ENCODE results near the gene ADGRA1. TPM values are rescaled to one million over a fixed set of nuclear protein-coding genes. Genes with fewer than 3 reads are reported as not detected.

The ADGRA1 gene
- total RNA-seq, 2 experiments from 2014 or later, result not detected

DNA sequence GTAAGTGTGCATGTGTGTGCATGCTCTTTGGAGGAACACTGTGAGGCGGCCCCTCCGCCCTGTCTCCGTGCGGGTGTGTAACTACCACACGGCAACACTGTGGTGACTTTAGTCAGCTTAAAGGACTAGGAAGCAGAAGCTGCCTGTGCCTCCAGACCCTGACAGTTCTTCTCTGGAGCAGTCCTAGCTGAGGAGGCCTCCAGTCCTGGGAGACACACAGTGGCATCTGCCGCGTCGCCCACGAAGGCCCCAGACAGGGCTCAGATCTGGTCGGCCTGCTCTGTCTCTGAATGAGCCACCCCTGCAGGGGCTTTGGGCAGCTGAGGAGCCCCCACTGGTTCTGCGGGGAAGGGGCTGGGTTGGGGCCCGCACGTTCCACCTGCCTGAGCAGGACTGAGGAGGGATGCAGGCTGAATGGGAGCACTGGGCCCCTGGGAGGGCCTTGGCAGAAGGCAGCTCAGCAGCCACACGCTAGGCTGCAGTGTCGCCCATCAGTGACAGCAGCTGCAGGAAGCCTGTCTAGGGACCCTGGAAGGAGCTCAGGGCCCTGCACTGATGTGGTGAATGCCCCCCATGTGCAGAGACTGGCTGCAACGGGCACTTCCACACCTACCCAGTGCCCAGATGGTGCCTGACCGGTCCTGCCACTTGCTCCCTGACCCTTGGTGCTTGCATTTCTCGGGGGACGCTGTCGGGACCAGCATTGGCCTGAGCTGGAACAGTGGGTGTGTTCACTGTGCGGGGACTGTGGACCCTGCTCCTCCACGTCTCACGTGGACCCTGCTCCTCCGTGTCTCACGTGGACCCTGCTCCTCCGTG, 45.0 kb downstream of the ADGRA1 start:
- Histone ChIP-seq H3K79me2 (ENCODE audit: insufficient read depth, low read depth, low read length) (no peaks in the 10 kb centered on the region), H3K36me3 (ENCODE audit: insufficient read depth, low read length) (no peaks in the 10 kb centered on the region), H3K4me2 (ENCODE audit: low read length) (no peak overlapping the region), H3K9me2 (ENCODE audit: insufficient read depth, low read length) (no peaks in the 10 kb centered on the region), H2AFZ (ENCODE audit: low read length) (no peak overlapping the region), H3K4me1 (ENCODE audit: insufficient read depth, low read length, poor library complexity, severe bottlenecking) (peaks cover 27% of the 10 kb centered on the region), H3K4me3 (ENCODE audit: low read depth, low read length, poor library complexity, severe bottlenecking) (no peak overlapping the region), H4K20me1 (ENCODE audit: insufficient read depth, low read length) (no peaks in the 10 kb centered on the region), H3K9me3 (ENCODE audit: low read length) (no peaks in the 10 kb centered on the region), H3K27ac (ENCODE audit: low read depth, low read length, poor library complexity, severe bottlenecking) (no peak overlapping the region)
- ChIA-PET CTCF (ENCODE audit: unreplicated experiment) (interaction anchor here (0.6 kb wide), 1 partner anchor 31 kb away, joined by 3 read pairs; no protein-coding TSS in a partner anchor), POLR2A (no interaction called here)
- no TSS peak for BruUV-seq (replicated peaks)
- peak; percentile 21 for DNase-seq (ENCODE audit: low spot score)
- intact Hi-C loops (cut with micrococcal nuclease; ENCODE audit: unreplicated experiment), result no loop called here
- TF ChIP-seq, protein P1, sequence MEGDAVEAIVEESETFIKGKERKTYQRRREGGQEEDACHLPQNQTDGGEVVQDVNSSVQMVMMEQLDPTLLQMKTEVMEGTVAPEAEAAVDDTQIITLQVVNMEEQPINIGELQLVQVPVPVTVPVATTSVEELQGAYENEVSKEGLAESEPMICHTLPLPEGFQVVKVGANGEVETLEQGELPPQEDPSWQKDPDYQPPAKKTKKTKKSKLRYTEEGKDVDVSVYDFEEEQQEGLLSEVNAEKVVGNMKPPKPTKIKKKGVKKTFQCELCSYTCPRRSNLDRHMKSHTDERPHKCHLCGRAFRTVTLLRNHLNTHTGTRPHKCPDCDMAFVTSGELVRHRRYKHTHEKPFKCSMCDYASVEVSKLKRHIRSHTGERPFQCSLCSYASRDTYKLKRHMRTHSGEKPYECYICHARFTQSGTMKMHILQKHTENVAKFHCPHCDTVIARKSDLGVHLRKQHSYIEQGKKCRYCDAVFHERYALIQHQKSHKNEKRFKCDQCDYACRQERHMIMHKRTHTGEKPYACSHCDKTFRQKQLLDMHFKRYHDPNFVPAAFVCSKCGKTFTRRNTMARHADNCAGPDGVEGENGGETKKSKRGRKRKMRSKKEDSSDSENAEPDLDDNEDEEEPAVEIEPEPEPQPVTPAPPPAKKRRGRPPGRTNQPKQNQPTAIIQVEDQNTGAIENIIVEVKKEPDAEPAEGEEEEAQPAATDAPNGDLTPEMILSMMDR (conservative IDR thresholded peaks at IDR 0.05; ENCODE audit: low read length), result no peak
- TF ChIP-seq EZH2phosphoT487 (IDR thresholded peaks at IDR 0.05; ENCODE audit: borderline replicate concordance, low read depth, low read length), result no peak

DNA sequence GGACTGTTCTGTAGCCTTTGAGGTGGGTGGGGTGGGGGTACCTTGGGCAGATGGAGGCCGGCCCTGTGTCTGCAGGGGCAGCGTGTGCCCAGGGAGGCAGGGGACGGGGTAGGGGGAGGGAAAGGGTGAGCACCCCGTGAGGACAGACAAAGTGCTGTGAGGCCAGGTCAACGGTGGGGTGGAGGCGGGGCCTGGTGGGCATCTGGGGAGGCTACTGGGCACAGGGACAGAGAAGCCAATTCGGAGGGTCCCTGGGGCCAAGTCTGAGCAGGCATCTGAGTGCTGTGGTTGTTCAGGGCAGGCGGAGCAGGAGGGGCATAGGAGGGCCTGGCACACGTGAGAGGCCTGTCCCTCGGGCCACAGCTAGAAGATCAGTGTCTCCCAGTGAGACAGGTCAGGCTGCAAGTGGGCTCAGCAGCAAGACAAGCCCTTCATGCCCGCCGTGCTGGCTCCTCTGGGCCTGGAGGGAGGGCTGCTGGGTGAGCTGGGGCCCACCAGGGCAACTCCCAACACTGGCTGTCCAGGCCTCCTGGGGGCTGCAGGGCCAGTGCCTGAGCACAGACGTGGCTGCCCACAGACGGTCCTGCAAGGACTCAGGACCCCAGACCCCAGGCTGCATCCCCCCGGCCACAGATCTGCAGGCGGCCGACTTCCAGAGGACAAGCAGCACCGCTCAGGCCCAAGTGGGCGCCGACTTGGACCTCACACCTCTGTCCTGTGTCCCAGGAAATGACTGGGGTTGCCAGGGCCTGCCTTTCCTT, 45.9 kb downstream of the ADGRA1 start:
- Histone ChIP-seq H3K4me2 (ENCODE audit: low read length) (no peak overlapping the region), H4K20me1 (ENCODE audit: insufficient read depth, low read length) (no peaks in the 10 kb centered on the region), H3K79me2 (ENCODE audit: insufficient read depth, low read depth, low read length) (no peaks in the 10 kb centered on the region), H2AFZ (ENCODE audit: low read length) (no peak overlapping the region), H3K4me3 (ENCODE audit: low read depth, low read length, poor library complexity, severe bottlenecking) (no peak overlapping the region), H3K9me2 (ENCODE audit: insufficient read depth, low read length) (no peaks in the 10 kb centered on the region), H3K4me1 (ENCODE audit: insufficient read depth, low read length, poor library complexity, severe bottlenecking) (peaks cover 27% of the 10 kb centered on the region), H3K27ac (ENCODE audit: low read depth, low read length, poor library complexity, severe bottlenecking) (no peak overlapping the region), H3K9me3 (ENCODE audit: low read length) (no peaks in the 10 kb centered on the region), H3K36me3 (ENCODE audit: insufficient read depth, low read length) (no peaks in the 10 kb centered on the region)
- TF ChIP-seq EZH2phosphoT487 (IDR thresholded peaks at IDR 0.05; ENCODE audit: borderline replicate concordance, low read depth, low read length), result no peak
- TF ChIP-seq, protein P1 (conservative IDR thresholded peaks at IDR 0.05; ENCODE audit: low read length), result no peak
- intact Hi-C loops (cut with micrococcal nuclease; ENCODE audit: unreplicated experiment), result no loop called here
- CTCF ChIA-PET (ENCODE audit: unreplicated experiment), result interaction anchor here (0.6 kb wide), 1 partner anchor 32 kb away, joined by 3 read pairs; no protein-coding TSS in a partner anchor
- POLR2A ChIA-PET, result no interaction called here
- no peak for DNase-seq (ENCODE audit: low spot score)
- BruUV-seq (replicated peaks), result no TSS peak
